HG03025 (cell line): ENCODE results near the gene CRYBA1.

Experiments
- ATAC-seq: cut with Tn5 transposase; IDR thresholded peaks from one replicate; pipeline ENCODE4 v1.9.1; 2021; ENCODE audit warnings: mild to moderate bottlenecking, moderate library complexity; ENCODE audit not compliant: unreplicated experiment, low FRiP score

The CRYBA1 gene

GRCh38 chr17:29273924-29274323 lies 27.3 kb downstream of the CRYBA1 start:
- no peak for ATAC-seq

DNA sequence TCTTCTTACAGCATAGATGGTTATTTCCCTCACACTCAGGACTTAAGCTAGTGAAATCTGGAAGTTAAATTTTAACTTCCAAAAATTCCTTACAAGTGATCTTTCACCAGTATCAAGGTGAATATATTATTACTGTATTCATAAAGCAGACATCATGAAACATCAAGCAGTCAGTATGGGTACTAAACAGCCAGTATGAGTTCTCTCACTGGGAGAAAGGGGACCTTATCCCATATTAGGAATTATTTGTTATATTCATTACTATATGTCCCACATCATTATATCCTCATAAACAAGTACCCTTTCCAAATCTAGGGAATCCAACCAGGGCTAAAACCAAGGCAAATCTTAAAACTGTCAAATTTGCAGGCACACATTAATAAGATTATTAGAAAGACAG lies 32.0 kb downstream of the CRYBA1 start:
- ATAC-seq = no peak

GRCh38 chr17:29279397-29280070 lies 32.9 kb downstream of the CRYBA1 start:
- no peak for ATAC-seq

DNA sequence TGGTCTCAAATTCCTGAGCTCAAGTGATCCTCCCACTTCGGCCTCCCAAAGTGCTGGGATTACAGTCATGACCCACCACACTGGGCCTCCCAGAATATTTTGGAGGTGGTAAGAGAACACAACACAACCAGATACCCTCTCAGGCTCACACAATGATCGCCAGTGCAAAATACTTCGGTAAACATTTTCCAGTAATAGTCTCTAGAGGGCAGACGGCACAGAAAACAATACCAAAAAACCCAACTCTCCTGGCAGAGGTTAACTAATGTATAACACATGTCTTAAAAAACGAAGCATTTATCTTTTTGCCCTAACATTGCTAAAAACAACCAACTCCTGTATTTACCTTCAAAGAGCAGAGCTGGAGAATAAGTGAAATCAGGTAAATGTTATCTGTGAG lies 36.8 kb downstream of the CRYBA1 start:
- no peak for ATAC-seq

DNA sequence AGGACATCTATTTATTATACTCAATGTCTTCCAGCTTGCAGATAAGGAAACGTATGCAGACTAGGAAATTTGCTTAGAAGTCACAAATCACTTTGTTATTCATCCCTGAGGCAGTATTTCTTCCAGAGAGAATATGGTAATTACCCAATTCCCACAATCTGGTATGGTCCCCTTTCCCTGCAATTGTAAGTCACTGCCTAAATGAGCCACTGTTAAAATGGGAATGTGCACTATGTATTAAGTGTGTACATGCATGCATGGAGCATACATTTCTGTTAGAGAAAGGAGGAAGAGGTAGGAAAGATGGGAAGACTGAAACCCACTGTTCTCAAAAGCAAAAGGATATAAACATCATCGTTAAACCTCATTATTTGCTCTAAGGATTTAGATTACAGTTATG lies 37.3 kb downstream of the CRYBA1 start:
- no peak for ATAC-seq

DNA sequence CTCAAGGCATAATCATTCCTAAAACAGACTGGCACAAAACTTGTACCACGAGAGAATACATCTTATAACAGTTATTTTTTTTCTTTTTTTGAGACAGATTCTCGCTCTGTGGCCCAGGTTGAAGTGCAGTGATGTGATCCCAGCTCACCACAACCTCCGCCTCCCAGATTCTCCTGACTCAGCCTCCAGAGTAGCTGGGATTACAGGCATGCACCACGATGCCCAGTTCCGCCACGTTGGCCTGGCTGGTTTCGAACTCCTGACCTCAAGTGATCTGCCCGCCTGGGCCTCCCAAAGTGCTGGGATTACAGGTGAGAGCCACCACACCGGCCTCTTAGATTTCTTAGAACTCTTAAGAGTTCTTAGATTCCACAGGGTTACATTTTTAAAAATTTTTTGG lies 43.2 kb downstream of the CRYBA1 start:
- no peak for ATAC-seq

DNA sequence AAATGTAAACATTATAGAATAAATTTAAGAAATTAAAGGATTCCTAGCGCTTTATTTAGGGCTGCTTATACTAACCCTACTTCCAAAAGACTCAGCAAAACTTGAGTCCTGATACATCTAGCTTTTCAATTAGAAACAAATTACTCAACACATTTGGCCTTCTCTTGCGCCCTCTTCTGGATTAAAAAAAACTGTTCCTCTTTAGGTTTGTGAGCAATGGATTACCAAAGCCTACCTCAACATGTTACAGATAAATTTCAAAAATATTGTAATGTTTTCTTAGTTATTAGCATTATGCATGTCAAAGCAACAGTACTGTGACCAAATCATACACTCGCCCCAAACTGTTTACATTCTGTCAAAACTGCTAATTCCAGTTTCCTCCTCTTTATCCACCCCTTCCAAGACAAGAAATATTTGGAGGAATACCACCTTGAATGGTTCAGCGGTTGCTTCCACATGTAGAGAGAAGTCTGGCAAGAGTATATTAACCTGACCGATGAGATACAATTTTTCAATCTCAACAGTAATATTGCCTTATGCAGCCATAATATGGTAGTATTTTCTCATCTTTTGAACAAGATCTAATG lies 44.6 kb downstream of the CRYBA1 start:
- no peak for ATAC-seq

- no peak for ATAC-seq
Observed at GRCh38 chr17:29292071-29292991, 45.7 kb downstream of the CRYBA1 start.

- peak; percentile 10 for ATAC-seq
Observed at GRCh38 chr17:29292992-29293889, 46.6 kb downstream of the CRYBA1 start.

- ATAC-seq = peak; percentile 76
Observed at GRCh38 chr17:29293890-29294579, 47.4 kb downstream of the CRYBA1 start, which contains the start of gene NUFIP2. TSS of gene NUFIP2 (minus strand) at chr17:29294148. CDS start at chr17:29294059, 89 bp downstream.

GRCh38 chr17:29294580-29294900 lies 47.9 kb downstream of the CRYBA1 start:
- ATAC-seq = no peak

- ATAC-seq = no peak
Observed at GRCh38 chr17:29295420-29295819, 48.8 kb downstream of the CRYBA1 start.

DNA sequence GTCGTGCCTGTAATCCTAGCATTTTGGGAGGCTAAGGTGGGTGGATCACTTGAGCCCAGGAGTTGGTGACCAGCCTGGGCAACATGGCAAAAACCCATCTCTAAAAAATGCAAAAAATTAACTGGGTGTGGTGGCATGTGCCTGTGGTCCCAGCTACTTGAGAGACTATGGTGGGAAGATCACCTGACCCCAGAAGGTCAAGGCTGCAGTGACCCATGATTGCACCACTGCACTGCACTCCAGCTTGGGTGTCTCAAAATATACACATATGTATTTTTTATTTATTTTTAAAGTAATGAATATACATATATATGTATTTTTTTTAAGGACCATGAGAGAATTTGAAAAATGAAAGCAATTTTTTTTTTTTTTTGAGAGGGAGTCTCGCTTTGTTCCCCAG lies 52.4 kb downstream of the CRYBA1 start:
- ATAC-seq = no peak

DNA sequence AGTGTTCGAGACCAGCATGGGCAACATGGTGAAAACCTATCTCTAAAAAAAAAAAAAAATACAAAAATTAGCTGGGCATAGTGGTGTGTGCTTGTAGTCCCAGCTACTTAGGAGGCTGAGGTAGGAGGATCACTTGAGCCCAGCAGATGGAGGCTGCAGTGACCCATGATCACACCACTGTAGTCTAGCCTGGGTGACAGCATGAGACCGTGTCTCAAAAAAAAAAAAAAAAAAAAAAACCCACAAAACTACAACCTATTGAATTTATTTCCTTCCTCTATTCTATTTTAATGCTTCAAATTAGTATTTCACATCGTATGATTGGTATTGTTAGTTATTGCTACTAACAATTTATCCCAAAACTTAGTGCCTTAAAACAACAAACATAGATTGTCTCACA lies 56.7 kb downstream of the CRYBA1 start:
- ATAC-seq = no peak
